Peyer's patch (tissue), 4 donors: ENCODE results near the gene FHOD3.

ENCODE experiments used
- CTCF ChIP-seq, 6 experiments: fragments of 450-650 bp in 4 of 6; fragments of 200-600 bp in 2 of 6; sonication (generic) in 1 of 6; IDR thresholded peaks; one replicate each; pipeline ENCODE4 v1.5.1; 2017 to 2019; ENCODE audit warnings: antibody characterized with exemption in 6 of 6, mild to moderate bottlenecking in 3 of 6, moderate library complexity in 1 of 6
- POLR2A ChIP-seq, 2 donors: fragments of 450-650 bp; IDR thresholded peaks; one replicate each; pipeline ENCODE4 v1.5.1; 2017; ENCODE audit warnings: antibody characterized with exemption in 2 of 2, mild to moderate bottlenecking in 2 of 2, moderate library complexity in 2 of 2

- TF ChIP-seq CTCF (IDR thresholded peaks at IDR 0.05) (no peak), POLR2A (IDR thresholded peaks at IDR 0.05) (no peak)
Measured at GRCh38 chr18:36446059-36446458, 148.5 kb downstream of the FHOD3 start.
